NB4 (cell line): ENCODE results near the gene TEDC2.
"Not testable (repeated sequence)": the region's sequence is repeated elsewhere in the genome, so short reads cannot be mapped to it uniquely, and the experiment has no call there.

Source experiments
- DNase-seq: peaks from one replicate; pipeline ENCODE4 v3.0.0; 2010; ENCODE audit warnings: low read depth
- H3K4me3 ChIP-seq: one replicate; pipeline ENCODE4 v1.5.1; 2011; ENCODE audit warnings: mild to moderate bottlenecking, low read depth, low read length, moderate library complexity
- MYC ChIP-seq: IDR thresholded peaks from 2 replicates; pipeline ENCODE4 v1.6.1; 2011; ENCODE audit warnings: low read depth, low read length
- POLR2A ChIP-seq: IDR thresholded peaks from 2 replicates; pipeline ENCODE4 v1.6.1; 2011; ENCODE audit warnings: mild to moderate bottlenecking; ENCODE audit not compliant: insufficient read length; ENCODE audit errors: extremely low read depth
- TF ChIP-seq, protein P1 (sequence below): IDR thresholded peaks from 2 replicates; pipeline ENCODE4 v1.6.1; 2011; ENCODE audit warnings: low read depth, low read length
- TF ChIP-seq, protein P2 (sequence below): IDR thresholded peaks from one replicate; pipeline ENCODE4 v1.5.1; 2012; ENCODE audit warnings: low read depth, low read length

Gene TEDC2

DNA sequence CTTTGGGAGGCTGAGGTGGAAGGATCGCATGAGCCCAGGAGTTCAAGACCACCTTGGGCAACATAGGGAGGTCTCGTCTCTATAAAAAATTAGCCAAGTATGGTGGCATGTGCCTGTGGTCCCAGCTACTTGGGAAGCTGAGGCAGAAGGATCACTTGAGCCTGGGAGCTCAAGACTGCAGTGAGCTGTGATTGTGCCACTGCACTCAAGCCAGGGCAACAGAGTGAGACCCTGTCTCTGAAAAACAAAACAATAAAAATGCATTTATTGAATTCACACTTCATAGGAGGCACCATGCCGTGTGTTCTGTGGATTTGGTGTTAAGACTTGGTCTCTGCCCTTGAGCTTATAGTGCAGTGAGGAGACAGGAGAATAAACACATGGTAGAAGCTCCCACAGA is 17.4 kb downstream of the TEDC2 start:
- H3K4me3 ChIP-seq = no peak overlapping the region
- TF ChIP-seq MYC (no peak), POLR2A (no peak)
- TF ChIP-seq, protein P1, sequence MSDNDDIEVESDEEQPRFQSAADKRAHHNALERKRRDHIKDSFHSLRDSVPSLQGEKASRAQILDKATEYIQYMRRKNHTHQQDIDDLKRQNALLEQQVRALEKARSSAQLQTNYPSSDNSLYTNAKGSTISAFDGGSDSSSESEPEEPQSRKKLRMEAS = no peak
- TF ChIP-seq, protein P2, sequence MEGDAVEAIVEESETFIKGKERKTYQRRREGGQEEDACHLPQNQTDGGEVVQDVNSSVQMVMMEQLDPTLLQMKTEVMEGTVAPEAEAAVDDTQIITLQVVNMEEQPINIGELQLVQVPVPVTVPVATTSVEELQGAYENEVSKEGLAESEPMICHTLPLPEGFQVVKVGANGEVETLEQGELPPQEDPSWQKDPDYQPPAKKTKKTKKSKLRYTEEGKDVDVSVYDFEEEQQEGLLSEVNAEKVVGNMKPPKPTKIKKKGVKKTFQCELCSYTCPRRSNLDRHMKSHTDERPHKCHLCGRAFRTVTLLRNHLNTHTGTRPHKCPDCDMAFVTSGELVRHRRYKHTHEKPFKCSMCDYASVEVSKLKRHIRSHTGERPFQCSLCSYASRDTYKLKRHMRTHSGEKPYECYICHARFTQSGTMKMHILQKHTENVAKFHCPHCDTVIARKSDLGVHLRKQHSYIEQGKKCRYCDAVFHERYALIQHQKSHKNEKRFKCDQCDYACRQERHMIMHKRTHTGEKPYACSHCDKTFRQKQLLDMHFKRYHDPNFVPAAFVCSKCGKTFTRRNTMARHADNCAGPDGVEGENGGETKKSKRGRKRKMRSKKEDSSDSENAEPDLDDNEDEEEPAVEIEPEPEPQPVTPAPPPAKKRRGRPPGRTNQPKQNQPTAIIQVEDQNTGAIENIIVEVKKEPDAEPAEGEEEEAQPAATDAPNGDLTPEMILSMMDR = no peak
- DNase-seq = no peak

DNA sequence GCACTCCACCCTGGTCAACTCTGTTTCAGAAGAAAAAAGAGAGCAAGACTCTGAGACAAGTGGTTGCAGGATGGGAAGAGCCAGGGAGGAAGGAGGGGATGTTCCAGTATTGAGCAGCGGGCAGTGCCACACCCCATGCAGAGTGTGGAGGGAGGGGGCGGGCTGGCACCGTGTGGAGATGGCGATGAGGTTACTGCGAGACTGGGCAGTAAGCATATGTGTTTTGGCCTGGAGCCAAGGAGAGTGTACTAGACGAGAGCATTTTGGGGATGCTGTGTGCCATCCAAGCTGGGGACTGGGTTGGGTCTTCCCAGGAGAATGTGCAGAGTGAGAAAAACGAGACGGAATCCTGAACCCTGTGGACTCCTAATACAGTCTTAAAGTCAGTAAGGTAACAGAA is 18.4 kb downstream of the TEDC2 start:
- TF ChIP-seq, protein P1 = no peak
- TF ChIP-seq POLR2A (no peak), MYC (no peak)
- TF ChIP-seq, protein P2 = no peak
- no peak for DNase-seq

DNA sequence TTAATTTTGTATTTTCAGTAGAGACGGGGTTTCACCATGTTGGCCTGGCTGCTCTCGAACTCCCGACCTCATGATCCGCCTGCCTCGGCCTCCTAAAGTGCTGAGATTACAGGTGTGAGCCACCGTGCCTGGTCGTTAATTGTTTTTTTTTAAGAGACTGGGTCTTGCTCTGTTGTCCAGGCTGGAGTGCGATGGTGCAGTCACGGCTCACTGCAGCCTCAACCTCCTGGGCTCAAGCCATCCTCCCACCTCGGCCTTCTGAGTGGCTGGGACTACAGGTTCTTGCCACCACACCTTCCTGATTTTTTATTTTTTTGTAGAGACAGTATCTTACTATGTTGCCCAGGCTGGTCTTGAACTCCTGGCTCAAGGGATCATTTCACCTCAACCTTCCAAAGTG is 20.1 kb downstream of the TEDC2 start:
- not testable (repeated sequence) for DNase-seq, H3K4me3 ChIP-seq

More for the DNA sequence above, 18.4 kb downstream of the TEDC2 start:
- H3K4me3 ChIP-seq = no peak overlapping the region

DNA sequence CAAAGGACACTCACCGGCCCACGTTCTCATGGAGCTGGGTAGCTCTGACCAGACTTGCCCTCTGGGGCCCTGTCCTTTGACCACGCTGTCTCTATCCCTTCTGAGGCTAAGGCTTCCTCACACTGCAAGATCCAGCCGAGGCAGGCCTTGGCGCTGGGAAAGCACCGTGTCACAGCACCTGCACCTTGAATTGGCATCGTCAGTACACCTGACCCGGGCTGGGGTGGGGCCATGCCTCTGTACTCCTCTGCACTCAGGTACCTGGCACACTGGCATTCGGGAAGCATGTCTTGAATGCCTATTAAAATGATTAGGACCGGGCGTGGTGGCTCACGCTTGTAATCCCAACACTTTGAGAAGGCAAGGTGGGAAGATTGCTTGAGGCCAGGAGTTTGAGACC is 21.0 kb downstream of the TEDC2 start:
- H3K4me3 ChIP-seq = no peak overlapping the region
- TF ChIP-seq MYC = no peak
- TF ChIP-seq, protein P1 = no peak
- no peak for TF ChIP-seq POLR2A
- TF ChIP-seq, protein P2 = no peak
- no peak for DNase-seq

DNA sequence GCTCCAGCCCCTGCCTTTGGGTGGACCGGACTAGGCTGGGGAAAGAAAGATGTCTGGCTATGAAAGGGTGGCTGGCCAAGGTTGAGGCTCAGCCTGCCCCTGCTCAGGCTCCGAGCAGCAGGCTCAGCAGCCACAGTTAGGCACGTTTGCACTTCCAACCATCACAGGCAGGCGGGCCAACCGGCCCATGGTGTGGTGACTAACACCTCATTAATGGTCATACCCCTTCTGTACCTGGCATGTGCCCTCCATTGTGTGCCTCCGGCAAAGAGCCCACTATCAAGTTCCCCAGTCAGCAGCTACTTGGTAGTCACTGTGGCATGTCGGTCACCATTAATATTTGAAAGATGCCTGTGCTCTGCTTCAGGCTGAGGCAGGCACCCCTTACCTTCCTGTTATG is 21.8 kb downstream of the TEDC2 start:
- no peak overlapping the region for H3K4me3 ChIP-seq
- TF ChIP-seq, protein P2 = no peak
- TF ChIP-seq MYC = no peak
- TF ChIP-seq, protein P1 = no peak
- no peak for TF ChIP-seq POLR2A
- DNase-seq = no peak

DNA sequence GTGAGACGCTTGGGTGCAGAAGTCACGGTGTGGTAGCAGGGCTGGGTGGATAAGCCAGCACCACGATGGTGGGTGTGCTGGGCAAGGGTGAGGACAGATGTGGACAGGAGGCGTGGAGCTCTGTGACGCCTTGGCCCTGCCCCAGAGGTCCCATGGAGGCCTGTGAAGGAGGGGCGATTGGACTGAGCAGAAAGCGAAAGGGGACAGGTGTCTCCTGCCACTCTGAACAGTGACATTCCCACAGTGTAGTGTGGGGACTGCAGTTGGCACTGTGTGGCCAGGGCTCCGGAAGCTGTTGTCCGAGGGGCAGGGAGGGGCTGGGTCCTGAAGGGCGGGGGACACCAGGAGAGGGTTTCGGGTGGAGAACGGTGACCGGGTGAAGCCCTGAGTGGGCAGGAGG is 22.3 kb downstream of the TEDC2 start:
- TF ChIP-seq, protein P2 = no peak
- TF ChIP-seq, protein P1 = no peak
- no peak for TF ChIP-seq POLR2A
- TF ChIP-seq MYC = no peak
- no peak for DNase-seq

More for the DNA sequence above, 22.3 kb downstream of the TEDC2 start:
- H3K4me3 ChIP-seq = no peak overlapping the region
